SKM-1 treated with dmso at 0.1 percent for 144 hours (cell line): ENCODE measurements around the gene APBB1.

Experiments used
- DNase-seq: peaks from one replicate; lab custom pipeline; 2025; ENCODE audit not compliant: unreplicated experiment; lab: John Stamatoyannopoulos, UW

Gene APBB1

GRCh38 chr11:6417907-6418556 is 862 bp downstream of the APBB1 start:
- no peak for DNase-seq

- DNase-seq, result no peak
Observed at GRCh38 chr11:6415797-6416196, 3.1 kb downstream of the APBB1 start.

GRCh38 chr11:6414874-6415328 is 4.0 kb downstream of the APBB1 start:
- DNase-seq, result peak; percentile 92

- no peak for DNase-seq
Observed at GRCh38 chr11:6413791-6414201, 5.1 kb downstream of the APBB1 start.

GRCh38 chr11:6411594-6412031 is 7.3 kb downstream of the APBB1 start:
- DNase-seq, result no peak

GRCh38 chr11:6410695-6411430 is 8.0 kb downstream of the APBB1 start:
- DNase-seq, result no peak

- no peak for DNase-seq
Observed at GRCh38 chr11:6406370-6406769, 12.5 kb downstream of the APBB1 start.

GRCh38 chr11:6405846-6406245 is 13.0 kb downstream of the APBB1 start:
- no peak for DNase-seq

- no peak for DNase-seq
Observed at GRCh38 chr11:6405052-6405667, 13.7 kb downstream of the APBB1 start.

GRCh38 chr11:6404342-6405051 is 14.4 kb downstream of the APBB1 start:
- DNase-seq, result no peak

GRCh38 chr11:6403539-6403938 is 15.4 kb downstream of the APBB1 start:
- no peak for DNase-seq

- peak; percentile 49 for DNase-seq
Observed at GRCh38 chr11:6402561-6402981, 16.3 kb downstream of the APBB1 start.

- no peak for DNase-seq
Observed at GRCh38 chr11:6402061-6402470, 16.8 kb downstream of the APBB1 start.

GRCh38 chr11:6401464-6401863 is 17.4 kb downstream of the APBB1 start:
- DNase-seq, result no peak

- no peak for DNase-seq
Observed at GRCh38 chr11:6400431-6401345, 18.2 kb downstream of the APBB1 start.

- DNase-seq, result no peak
Observed at GRCh38 chr11:6397636-6398035, 21.3 kb downstream of the APBB1 start.

- DNase-seq, result no peak
Observed at GRCh38 chr11:6397156-6397555, 21.7 kb downstream of the APBB1 start.

GRCh38 chr11:6395470-6396060 is 23.3 kb downstream of the APBB1 start:
- no peak for DNase-seq

GRCh38 chr11:6393989-6394670 is 24.8 kb downstream of the APBB1 start:
- DNase-seq, result no peak
